ENCODE data around the gene SENP1.
"Not testable (repeated sequence)": the region's sequence is repeated elsewhere in the genome, so short reads cannot be mapped to it uniquely, and the experiment has no call there.

Gene SENP1

DNA sequence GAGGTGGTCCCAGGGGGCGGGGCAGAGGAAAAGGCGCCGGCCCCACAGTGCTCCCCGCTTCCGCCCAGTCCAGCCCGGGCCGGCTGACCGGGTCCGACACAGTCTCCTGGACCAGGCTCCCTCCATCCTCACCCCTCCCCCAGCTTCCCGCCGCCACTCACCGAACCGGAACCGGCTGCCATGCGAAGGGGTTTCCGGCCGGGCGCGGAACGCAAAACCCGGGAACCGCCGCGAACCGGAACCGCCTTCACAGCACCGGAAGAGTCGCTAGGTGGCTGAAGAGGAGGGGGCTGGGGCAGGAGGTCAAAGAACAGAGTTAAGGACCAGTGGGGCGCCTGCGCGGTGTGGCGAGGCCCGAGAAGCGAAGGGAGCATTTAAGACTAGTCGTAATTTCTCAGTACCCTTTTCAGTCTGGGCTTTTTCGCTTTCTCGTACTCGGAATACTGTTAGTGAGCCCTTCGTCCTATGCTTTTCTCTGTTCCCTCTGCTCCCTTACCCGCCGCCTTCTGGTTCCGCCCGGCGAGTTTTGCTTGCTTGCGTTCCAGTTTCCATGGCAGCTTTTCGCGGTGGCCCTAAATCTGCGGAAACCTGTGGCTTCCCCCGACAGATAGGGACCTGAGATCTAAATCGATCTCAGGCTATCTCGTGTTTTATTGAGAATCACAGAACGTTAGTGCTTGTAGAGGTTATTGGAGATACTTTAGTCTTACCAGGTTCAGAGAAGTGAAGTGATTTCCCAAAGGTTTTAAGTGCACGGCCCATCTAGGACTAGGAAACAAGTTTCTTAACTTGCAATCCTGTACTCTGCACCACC lies at the start of gene SENP1:
TSS of gene SENP1 (minus strand) at position 213 of the 814 bp plus-strand sequence. CDS start 4,607 bp downstream, outside the sequence.
- peak; percentile 84 for DNase-seq

DNA sequence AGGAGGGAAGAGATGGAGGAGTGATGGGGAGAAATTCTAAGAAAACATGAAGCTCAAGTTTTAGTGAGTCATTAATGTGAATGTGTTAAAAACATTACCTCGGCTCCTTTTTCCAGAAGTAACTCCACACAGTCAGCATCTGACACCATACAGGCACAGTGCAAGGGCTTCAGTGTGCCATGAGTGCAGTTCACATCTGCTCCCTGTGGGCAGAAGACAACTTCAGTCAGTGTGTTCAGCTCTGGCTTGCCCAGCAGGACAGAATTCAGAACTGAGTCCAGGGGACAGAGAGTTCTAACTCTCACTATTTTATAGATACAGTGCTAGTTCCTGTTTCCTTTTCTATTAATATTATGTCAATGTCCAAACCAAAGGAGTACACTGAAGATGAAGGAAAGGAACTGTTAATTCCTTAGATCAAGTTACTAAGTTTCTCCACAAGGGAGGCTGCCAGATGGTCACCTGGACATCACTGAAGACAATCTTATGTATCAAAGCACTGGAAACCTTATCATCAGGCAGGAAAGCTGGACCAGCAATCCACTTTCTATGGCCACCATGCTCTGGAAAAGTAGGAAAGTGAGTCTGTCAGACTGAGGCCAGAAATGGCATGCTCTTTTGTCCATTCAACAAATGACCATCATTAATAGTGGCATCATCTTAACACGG lies 45.4 kb upstream of the SENP1 start:
- no peak for DNase-seq

DNA sequence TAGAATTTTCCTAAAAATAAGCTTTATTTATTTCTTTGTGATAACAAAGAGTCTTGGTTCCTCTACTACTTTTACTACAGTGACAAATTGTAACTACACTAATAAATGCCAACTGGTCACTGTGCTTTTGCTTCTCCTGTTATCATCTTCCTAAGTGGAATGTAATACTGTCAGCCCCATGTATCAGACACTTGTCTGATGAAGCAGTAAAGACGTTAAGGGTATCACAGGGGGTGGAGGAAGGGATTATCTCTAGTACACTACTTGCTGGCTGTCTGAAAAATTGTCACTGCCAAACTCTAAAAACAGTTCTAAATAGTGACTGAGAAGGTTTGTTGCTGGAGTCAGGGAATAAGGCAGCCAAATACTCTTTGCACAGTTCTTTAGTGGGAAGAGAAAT lies 40.1 kb upstream of the SENP1 start:
- DNase-seq: no peak

DNA sequence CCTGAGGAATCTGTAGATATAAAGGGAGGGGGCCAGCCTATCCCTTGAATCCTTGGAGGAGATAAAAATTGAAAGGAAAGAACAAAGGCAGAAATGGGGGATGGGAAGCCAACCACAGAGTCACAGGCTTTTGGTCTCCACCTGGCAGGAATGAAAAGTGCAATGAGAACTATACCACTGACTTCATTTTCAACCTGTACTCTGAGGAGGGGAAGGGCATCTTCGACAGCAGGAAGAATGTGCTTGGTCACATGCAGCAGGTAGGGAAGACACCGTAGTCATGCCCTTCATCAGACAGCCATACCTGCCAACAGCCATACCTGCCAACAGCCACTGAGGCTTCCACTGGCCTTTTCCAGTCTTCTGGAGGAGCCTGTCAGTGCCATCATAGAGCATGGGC lies 38.0 kb upstream of the SENP1 start:
- no peak for DNase-seq

GRCh38 chr12:48142818-48143674 lies 37.2 kb upstream of the SENP1 start:
- DNase-seq: no peak

DNA sequence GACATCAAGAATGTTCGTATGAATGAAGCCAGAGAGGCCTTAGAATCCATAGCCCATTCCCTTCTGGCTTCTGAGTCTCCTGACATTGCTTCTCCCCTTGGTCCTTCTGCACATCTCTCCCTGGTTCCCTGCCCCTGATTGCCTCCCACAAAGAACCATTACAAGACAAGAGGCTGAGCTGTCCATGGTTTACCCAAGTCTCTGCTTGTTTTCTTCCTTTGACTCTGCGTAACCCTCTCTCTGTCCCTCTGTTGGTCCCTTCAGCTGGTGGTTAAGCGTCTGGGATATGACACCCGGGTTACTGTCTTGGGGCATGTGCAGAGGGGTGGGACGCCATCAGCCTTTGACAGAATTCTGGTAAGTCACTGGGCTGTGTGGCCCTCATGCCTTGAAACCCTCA lies 29.1 kb upstream of the SENP1 start:
- no peak for DNase-seq

GRCh38 chr12:48132826-48133225 lies 26.9 kb upstream of the SENP1 start:
- DNase-seq: no peak

DNA sequence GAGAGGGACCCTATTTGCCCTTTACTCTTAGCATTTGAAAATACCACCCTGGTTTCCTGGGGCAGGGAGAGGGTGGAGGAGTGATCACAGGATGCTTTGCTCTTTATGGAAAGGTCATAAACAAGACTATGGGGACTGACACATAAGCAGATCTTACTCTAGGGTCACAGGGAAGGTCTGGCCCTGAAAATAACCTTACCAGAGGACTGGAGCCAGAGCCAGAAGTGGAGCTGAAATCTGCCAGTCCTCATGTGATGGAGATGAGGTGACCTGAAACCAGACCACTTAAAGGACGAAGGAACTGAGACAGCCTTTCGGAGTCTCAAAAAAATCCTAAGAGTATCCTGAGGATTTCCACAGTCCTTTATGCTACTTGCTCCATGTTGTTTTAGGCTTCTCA lies 25.6 kb upstream of the SENP1 start:
- no peak for DNase-seq

- DNase-seq: no peak
These were observed 23.5 kb upstream of the SENP1 start for GRCh38 chr12:48129376-48129775.

- DNase-seq: no peak
These were observed 22.9 kb upstream of the SENP1 start for GRCh38 chr12:48128800-48129199.

GRCh38 chr12:48126953-48127630 lies 21.2 kb upstream of the SENP1 start:
- no peak for DNase-seq

DNA sequence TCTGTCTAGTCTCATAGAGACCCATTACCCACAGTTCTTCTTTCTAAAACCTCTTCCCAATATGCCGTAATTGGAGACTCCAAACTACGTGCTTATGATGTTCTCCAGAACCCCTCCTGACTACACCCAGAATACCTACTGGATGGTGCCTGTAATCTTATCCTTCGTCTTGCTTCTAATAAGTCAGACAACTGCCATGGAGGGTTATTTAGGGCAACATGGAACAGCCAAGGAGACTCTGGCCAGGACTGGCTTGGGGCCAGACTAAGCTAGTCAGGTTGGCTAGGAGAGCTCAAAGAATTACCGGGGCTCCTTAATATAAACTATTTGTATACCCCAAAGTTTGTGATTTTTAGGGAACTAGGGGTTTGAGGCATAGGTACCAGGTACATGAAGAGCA lies 20.1 kb upstream of the SENP1 start:
- no peak for DNase-seq

- DNase-seq: not testable (repeated sequence)
These were observed 19.7 kb upstream of the SENP1 start for GRCh38 chr12:48125542-48125941.

DNA sequence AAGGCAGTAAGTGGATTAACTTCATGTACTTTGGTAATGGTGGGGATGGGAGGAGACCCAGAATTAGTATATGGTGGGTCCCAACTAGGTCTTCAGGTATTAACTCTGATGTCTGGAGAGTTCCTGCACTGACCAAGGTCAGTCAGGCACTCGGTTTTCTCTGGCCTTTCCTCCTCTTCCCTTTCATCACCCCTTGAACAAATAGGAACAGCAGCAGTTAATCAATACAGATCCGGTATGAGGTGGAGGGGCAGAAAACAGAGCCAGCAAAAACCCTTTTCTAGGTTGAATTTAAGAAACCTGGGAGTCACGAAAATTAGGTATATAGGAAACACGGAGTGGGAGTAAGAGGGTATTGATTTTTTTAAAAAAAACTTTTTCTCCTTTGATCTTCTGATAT lies 17.3 kb upstream of the SENP1 start:
- no peak for DNase-seq

GRCh38 chr12:48122065-48122834 lies 16.4 kb upstream of the SENP1 start:
- no peak for DNase-seq

DNA sequence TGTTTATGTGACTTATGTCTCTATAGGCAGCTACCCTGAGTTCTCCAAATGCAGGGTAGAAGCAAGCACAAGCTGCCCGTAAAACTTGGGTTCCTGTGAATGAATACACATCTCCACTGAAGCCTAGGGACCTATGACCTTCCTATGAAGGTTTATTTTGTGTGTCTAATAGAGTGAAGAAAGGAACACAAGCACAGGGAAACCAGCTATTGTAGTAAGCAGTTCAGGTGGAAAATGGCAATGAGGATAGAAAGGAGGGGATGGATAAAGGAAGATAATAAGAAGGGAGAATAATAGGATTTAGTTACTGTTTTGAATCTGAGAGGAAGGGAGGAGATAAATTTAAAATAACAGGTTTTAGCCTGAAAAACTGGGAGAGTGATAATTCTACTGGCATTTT lies 15.6 kb upstream of the SENP1 start:
- DNase-seq: no peak

DNA sequence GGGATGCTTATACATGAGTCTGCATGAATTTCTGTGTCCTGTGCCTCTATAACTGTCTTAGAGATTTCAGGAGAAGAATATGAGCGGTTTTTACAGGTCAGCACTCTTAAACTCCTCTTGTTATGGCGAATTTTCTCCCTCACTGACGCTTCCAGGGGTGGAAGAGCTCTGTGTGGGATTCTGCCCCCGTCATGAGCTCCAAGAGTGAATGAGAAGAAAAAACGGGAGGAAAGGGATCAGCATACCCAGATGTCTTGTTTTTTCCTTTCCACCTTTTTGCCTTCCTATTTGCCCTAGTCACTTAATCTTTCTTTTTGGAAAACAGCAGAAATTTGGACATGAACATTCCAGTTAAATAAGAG lies 13.9 kb upstream of the SENP1 start:
- DNase-seq: no peak

GRCh38 chr12:48119078-48119833 lies 13.4 kb upstream of the SENP1 start, which contains the start of gene PFKM:
Gene PFKM (plus strand): TSS chr12:48119364. CDS start chr12:48122775, 3,411 bp downstream.
- DNase-seq: peak; percentile 80

DNA sequence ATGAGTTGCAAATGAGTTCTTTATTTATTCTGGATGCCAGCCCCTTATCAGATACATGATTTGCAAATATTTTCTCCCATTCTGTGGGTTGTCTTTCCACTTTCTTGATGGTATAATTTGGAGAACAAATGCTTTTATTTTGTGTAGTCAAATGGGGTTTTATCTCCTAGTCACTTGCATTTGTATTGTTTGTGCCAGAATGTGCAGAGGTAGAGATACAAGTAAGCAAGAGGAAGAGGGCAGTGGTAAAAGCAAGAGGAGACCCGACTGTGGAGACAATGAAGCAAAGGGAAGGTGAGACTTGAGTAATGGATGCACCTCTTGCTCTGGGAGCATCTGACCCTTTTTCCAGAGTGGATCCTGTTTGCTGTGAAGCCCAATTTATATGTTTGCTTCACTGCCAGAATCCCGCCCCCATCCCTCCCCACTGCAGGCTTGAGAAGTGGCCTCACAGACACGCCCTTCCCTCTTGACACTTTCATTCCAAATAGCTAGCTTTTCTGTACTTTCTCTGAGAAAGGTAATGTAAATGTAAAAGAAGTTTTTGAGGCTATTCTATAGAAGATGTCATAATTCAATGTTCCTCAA lies 12.5 kb upstream of the SENP1 start:
- no peak for DNase-seq

GRCh38 chr12:48115957-48116356 lies 10.1 kb upstream of the SENP1 start:
- DNase-seq: no peak

GRCh38 chr12:48111312-48111693 lies 5.4 kb upstream of the SENP1 start:
- not testable (repeated sequence) for DNase-seq
